Bronchial epithelial cell (primary cell): Measurements from ENCODE around the gene SLC6A19. TPM values are rescaled to one million over a fixed set of nuclear protein-coding genes. Genes with fewer than 3 reads are reported as not detected.

Experiments used
- DNase-seq: peaks from one replicate; pipeline ENCODE4 v3.0.0-alpha.2; 2010; ENCODE audit warnings: low read depth
- FAIRE-seq: peaks from 2 replicates; lab custom pipeline; 2011; peaks lifted over from hg19 to GRCh38; lab: Jason Lieb, UNC
- H3K27me3 ChIP-seq: 2 replicates; pipeline ENCODE4 v1.5.1; 2011; ENCODE audit warnings: low read length; ENCODE audit not compliant: control insufficient read depth, insufficient read depth
- H3K36me3 ChIP-seq: 2 replicates; pipeline ENCODE4 v1.5.1; 2011; ENCODE audit warnings: low read length; ENCODE audit not compliant: control insufficient read depth, insufficient read depth
- H3K4me3 ChIP-seq: 2 replicates; pipeline ENCODE4 v1.5.1; 2011; ENCODE audit warnings: mild to moderate bottlenecking, low read depth, low read length, control low read depth
- CTCF ChIP-seq: IDR thresholded peaks from 2 replicates; pipeline ENCODE4 v1.5.1; 2011; ENCODE audit warnings: mild to moderate bottlenecking, moderate library complexity, low read length, control low read depth, inconsistent platforms; ENCODE audit not compliant: insufficient read depth, severe bottlenecking
- total RNA-seq: library from RNA; depleted of rRNA; stranded (reverse); fragments of >200 nt; gene quantifications from 2 replicates; pipeline ENCODE4 v1.2.1, GENCODE V29; 2014

The SLC6A19 gene
- total RNA-seq, 1 donor from 2014 or later: not detected

- DNase-seq (no peak), FAIRE-seq (no peak)
- Histone ChIP-seq H3K27me3 (peaks cover 2% of the 10 kb centered on the region), H3K4me3 (no peak overlapping the region), H3K36me3 (no peaks in the 10 kb centered on the region)
- no peak for TF ChIP-seq CTCF
Observed at GRCh38 chr5:1163879-1164278, 37.5 kb upstream of the SLC6A19 start.

GRCh38 chr5:1164696-1165630, 36.4 kb upstream of the SLC6A19 start:
- no peak for TF ChIP-seq CTCF
- Histone ChIP-seq H3K4me3 (no peak overlapping the region), H3K27me3 (no peaks in the 10 kb centered on the region), H3K36me3 (no peaks in the 10 kb centered on the region)
- FAIRE-seq (no peak), DNase-seq (no peak)

GRCh38 chr5:1165864-1166263, 35.5 kb upstream of the SLC6A19 start:
- TF ChIP-seq CTCF: no peak
- DNase-seq (no peak), FAIRE-seq (peak; percentile 28)
- H3K36me3 ChIP-seq: no peaks in the 10 kb centered on the region
- no peak overlapping the region for H3K4me3 ChIP-seq
- no peaks in the 10 kb centered on the region for H3K27me3 ChIP-seq

- FAIRE-seq: no peak
- no peak for TF ChIP-seq CTCF
Observed at GRCh38 chr5:1166370-1166769, 35.0 kb upstream of the SLC6A19 start.

GRCh38 chr5:1167361-1167727, 34.1 kb upstream of the SLC6A19 start:
- Histone ChIP-seq H3K36me3 (no peaks in the 10 kb centered on the region), H3K27me3 (no peaks in the 10 kb centered on the region), H3K4me3 (no peak overlapping the region)
- FAIRE-seq (no peak), DNase-seq (no peak)
- no peak for TF ChIP-seq CTCF

More at GRCh38 chr5:1166370-1166769, 35.0 kb upstream of the SLC6A19 start:
- H3K27me3 ChIP-seq: no peaks in the 10 kb centered on the region
- no peak for DNase-seq
- H3K4me3 ChIP-seq: no peak overlapping the region
- no peaks in the 10 kb centered on the region for H3K36me3 ChIP-seq
